B cell (primary cell): ENCODE measurements around the gene TRIM41. TPM values are rescaled to one million over a fixed set of nuclear protein-coding genes. Genes with fewer than 3 reads are reported as not detected.

ENCODE experiments used
- ATAC-seq: fragments of 200-7000 bp; cut with Tn5 transposase; one replicate; pipeline ENCODE4 v1.10.0; 2021; ENCODE audit warnings: low read depth, mild to moderate bottlenecking, moderate number of reproducible peaks, moderate library complexity
- CTCF ChIA-PET: fragments of 350-600 bp; sonication (Branson Sonifier 250); formaldehyde crosslinking; loops from one replicate; lab custom pipeline; 2021; ENCODE audit warnings: antibody characterized with exemption, inconsistent platforms; lab: Charles Lee
- POLR2A ChIA-PET: fragments of 350-600 bp; sonication (Branson Sonifier 250); formaldehyde crosslinking; loops from one replicate; lab custom pipeline; 2021; ENCODE audit warnings: antibody characterized with exemption; lab: Charles Lee
- DNase-seq: peaks from one replicate; pipeline ENCODE4 v3.0.0; 2013
- H2AFZ ChIP-seq: 2 replicates; pipeline ENCODE4 v1.6.1; 2012; ENCODE audit warnings: mild to moderate bottlenecking, low read depth, low read length; ENCODE audit not compliant: insufficient read depth, poor library complexity, severe bottlenecking
- H3K27ac ChIP-seq, 2 donors: 1 replicate in 1 of 2; 2 replicates in 1 of 2; pipeline ENCODE4 v1.5.1; 2012 to 2013; ENCODE audit warnings: low read length in 2 of 2, mild to moderate bottlenecking in 2 of 2, moderate library complexity in 1 of 2
- H3K27me3 ChIP-seq, 4 experiments: fragments of 200-600 bp in 1 of 4; sonication (generic) in 1 of 4; replicated peaks in 1 of 4; 1 replicate in 2 of 4; 2 replicates in 2 of 4; pipeline versions ENCODE4 v1.6.1 to v1.7.0; 2013 to 2016; ENCODE audit warnings: low read length in 3 of 4, mild to moderate bottlenecking in 2 of 4, mixed read lengths in 1 of 4, moderate library complexity in 1 of 4; ENCODE audit not compliant: insufficient read depth in 4 of 4, control insufficient read depth in 3 of 4; ENCODE audit errors: control extremely low read depth in 1 of 4
- H3K36me3 ChIP-seq, 2 experiments: replicated peaks in 1 of 2; 1 replicate in 1 of 2; 2 replicates in 1 of 2; pipeline versions ENCODE4 v1.6.1 to v1.7.1; 2013; ENCODE audit warnings: low read length in 1 of 2; ENCODE audit not compliant: insufficient read depth in 2 of 2, control insufficient read depth in 1 of 2; ENCODE audit errors: control extremely low read depth in 1 of 2, extremely low read depth in 1 of 2
- H3K4me1 ChIP-seq, 2 donors: fragments of 200-600 bp in 1 of 2; sonication (generic) in 1 of 2; 1 replicate in 1 of 2; 2 replicates in 1 of 2; pipeline versions ENCODE4 v1.5.1 to v1.6.1; 2013 to 2017; ENCODE audit warnings: low read length in 2 of 2; ENCODE audit not compliant: control insufficient read depth in 2 of 2, insufficient read depth in 2 of 2
- H3K4me2 ChIP-seq: replicated peaks from 2 replicates; pipeline ENCODE3; 2012; ENCODE audit warnings: mild to moderate bottlenecking, low read depth, low read length; ENCODE audit not compliant: poor library complexity, severe bottlenecking
- H3K4me3 ChIP-seq, 5 experiments: fragments of 200-600 bp in 1 of 5; sonication (generic) in 1 of 5; 1 replicate in 3 of 5; 2 replicates in 2 of 5; pipeline versions ENCODE4 v1.5.1 to v1.7.0; 2011 to 2016; ENCODE audit warnings: low read length in 4 of 5, mild to moderate bottlenecking in 4 of 5, low read depth in 2 of 5, control low read depth in 1 of 5, moderate library complexity in 1 of 5; ENCODE audit not compliant: insufficient read depth in 1 of 5; ENCODE audit errors: control extremely low read depth in 1 of 5, extremely low read depth in 1 of 5
- H3K79me2 ChIP-seq: fragments of 200-600 bp; sonication (generic); one replicate; pipeline ENCODE4 v1.6.0; 2016; ENCODE audit warnings: low read length; ENCODE audit not compliant: control insufficient read depth, insufficient read depth
- H3K9ac ChIP-seq: fragments of 200-600 bp; sonication (generic); 2 replicates; pipeline ENCODE4 v1.6.1; 2017; ENCODE audit warnings: mild to moderate bottlenecking, low read length, moderate library complexity
- H3K9me3 ChIP-seq, 3 donors: one replicate each; pipeline versions ENCODE4 v1.6.1 to v1.7.1; 2013; ENCODE audit warnings: low read length in 2 of 3; ENCODE audit not compliant: control insufficient read depth in 2 of 3, insufficient read depth in 1 of 3; ENCODE audit errors: control extremely low read depth in 1 of 3
- H4K20me1 ChIP-seq: 2 replicates; pipeline ENCODE4 v1.6.0; 2012; ENCODE audit warnings: mild to moderate bottlenecking, low read length; ENCODE audit not compliant: insufficient read depth, control insufficient read depth, poor library complexity, severe bottlenecking
- H3K27ac Mint-ChIP-seq: one replicate; pipeline ENCODE4 v1.8.0; 2021; ENCODE audit warnings: mixed read lengths
- H3K27me3 Mint-ChIP-seq: one replicate; pipeline ENCODE4 v1.8.0; 2021; ENCODE audit warnings: mixed read lengths
- H3K4me1 Mint-ChIP-seq: one replicate; pipeline ENCODE4 v1.8.0; 2021; ENCODE audit warnings: mixed read lengths
- H3K4me3 Mint-ChIP-seq: one replicate; pipeline ENCODE4 v1.8.0; 2021; ENCODE audit warnings: mixed read lengths
- H3K9me3 Mint-ChIP-seq: one replicate; pipeline ENCODE4 v1.8.0; 2022; ENCODE audit warnings: mixed read lengths; ENCODE audit not compliant: insufficient read depth
- CTCF ChIP-seq: fragments of 200-600 bp; IDR thresholded peaks from one replicate; pipeline ENCODE4 v1.8.0; 2022; ENCODE audit warnings: antibody characterized with exemption, mild to moderate bottlenecking
- EZH2 ChIP-seq: IDR thresholded peaks from 2 replicates; pipeline ENCODE4 v1.6.1; 2012; ENCODE audit warnings: borderline replicate concordance, low read depth, mild to moderate bottlenecking, moderate library complexity, low read length; ENCODE audit not compliant: insufficient read depth, poor library complexity, severe bottlenecking
- WGBS: methylation state at CpG from one replicate; pipeline ENCODE4 v1.1.5; 2013; ENCODE audit warnings: missing lambda C conversion rate; ENCODE audit not compliant: insufficient coverage; 5-methylcytosine and 5-hydroxymethylcytosine counted together
- intact Hi-C: fragments of 100-400 bp; cut with micrococcal nuclease; formaldehyde crosslinking; loops from one replicate; pipeline ENCODE4 v1.10.0; 2022
- polyA plus RNA-seq: library from polyadenylated mRNA; depleted of rRNA; stranded (reverse); fragments of >200 nt; gene quantifications from 2 replicates; pipeline ENCODE4 v1.2.3, GENCODE V29; 2012
- total RNA-seq, 2 donors: library from RNA; stranded (reverse); fragments of 120-200 nt in 1 of 2; gene quantifications; 1 replicate in 1 of 2; 2 replicates in 1 of 2; pipeline versions ENCODE4 v1.2.3 to v1.2.4, GENCODE V29; 2013 to 2022

TRIM41 gene
- total and polyA plus RNA-seq, 2 donors (not counting 1 experiment from before 2014, with no cell fraction given), result 28.4 to 44.3 TPM

GRCh38 chr5:181218795-181219124, 4.3 kb upstream of the TRIM41 start:
- TF ChIP-seq EZH2 (no peak), CTCF (no peak)
- peaks cover 49% of the 10 kb centered on the region for H3K4me1 Mint-ChIP-seq
- 26% methylated on average over 5 of the region's 10 CpGs for WGBS

GRCh38 chr5:181219262-181220177, 3.6 kb upstream of the TRIM41 start:
- Histone ChIP-seq H3K4me3 (no peak overlapping the region), H3K4me1 (peaks cover 14 to 44% of the 10 kb centered on the region in 2 donors), H3K9ac (no peak overlapping the region), H3K79me2 (peaks cover 6% of the 10 kb centered on the region), H2AFZ (no peak overlapping the region), H3K4me2 (no peak overlapping the region), H4K20me1 (peaks cover 5% of the 10 kb centered on the region), H3K27ac (no peak overlapping the region), H3K9me3 (peaks cover 0 to 18% (median 0%) of the 10 kb centered on the region in 3 donors), H3K27me3 (no peaks in the 10 kb centered on the region), H3K36me3 (no peaks in the 10 kb centered on the region)
- POLR2A ChIA-PET, result no interaction called here
- H3K27ac Mint-ChIP-seq, result peak overlapping the region; percentile 76
- ATAC-seq, result no peak
- intact Hi-C loops, result loop anchor here (10.0 kb wide), 1 partner anchor 55 kb away; no protein-coding TSS in a partner anchor
- CTCF ChIA-PET, result interaction anchor here (1.4 kb wide), 1 partner anchor 31 kb away, joined by 4 read pairs; no protein-coding TSS in a partner anchor
- H3K9me3 Mint-ChIP-seq, result no peaks in the 10 kb centered on the region
- no peak for DNase-seq
- peak overlapping the region; percentile 67 for H3K4me3 Mint-ChIP-seq
- no peak for TF ChIP-seq CTCF
- peaks cover 56% of the 10 kb centered on the region for H3K4me1 Mint-ChIP-seq
- 86% methylated on average over 48 of the region's 49 CpGs for WGBS
- H3K27me3 Mint-ChIP-seq, result no peaks in the 10 kb centered on the region

More at GRCh38 chr5:181218795-181219124, 4.3 kb upstream of the TRIM41 start:
- peaks cover 0 to 18% (median 0%) of the 10 kb centered on the region in 3 donors for H3K9me3 ChIP-seq
- CTCF ChIA-PET, result no interaction called here
- Mint-ChIP-seq H3K9me3 (no peaks in the 10 kb centered on the region), H3K4me3 (peak overlapping the region; percentile 99), H3K27ac (peak overlapping the region; percentile 94), H3K27me3 (no peaks in the 10 kb centered on the region)
- H3K79me2 ChIP-seq, result no peaks in the 10 kb centered on the region
- H3K27me3 ChIP-seq, result no peaks in the 10 kb centered on the region
- no peaks in the 10 kb centered on the region for H3K36me3 ChIP-seq
- peaks cover 7% of the 10 kb centered on the region for H4K20me1 ChIP-seq
- peak overlapping the region; percentile 31 to 57 for H3K27ac ChIP-seq
- H3K4me2 ChIP-seq, result peak overlapping the region; percentile 93
- no peak for ATAC-seq
- intact Hi-C loops, result loop anchor here (1.0 to 10.0 kb wide), 2 partner anchors 27 to 54 kb away; no protein-coding TSS in a partner anchor
- peak overlapping the region; percentile 75 for H3K9ac ChIP-seq
- H3K4me1 ChIP-seq, result peaks cover 9 to 36% of the 10 kb centered on the region in 2 donors
- H3K4me3 ChIP-seq, result peak overlapping the region in 4 of 5 experiments; percentile 60 to 86 (median 76)
- POLR2A ChIA-PET, result no interaction called here
- DNase-seq, result no peak
- peak overlapping the region; percentile 64 for H2AFZ ChIP-seq
